Adrenal gland (tissue), 12 donors: Measurements from ENCODE around the gene SKP1. TPM values are rescaled to one million over a fixed set of nuclear protein-coding genes. Genes with fewer than 3 reads are reported as not detected.

Experiments used
- DNase-seq, 7 donors: peaks; one replicate each; pipeline ENCODE4 v3.0.0-alpha.2; 2019 to 2020
- H3K27ac ChIP-seq, 5 donors: fragments of 200-600 bp; sonication (generic) in 4 of 5; 1 replicate in 3 of 5; 2 replicates in 2 of 5; pipeline versions ENCODE4 v1.5.1 to v1.8.0; 2016 to 2020; ENCODE audit warnings: mild to moderate bottlenecking in 1 of 5
- H3K27me3 ChIP-seq: fragments of 200-600 bp; 2 replicates; pipeline ENCODE4 v1.8.0; 2021
- H3K36me3 ChIP-seq, 2 donors: fragments of 200-600 bp; replicated peaks in 1 of 2; 1 replicate in 1 of 2; 2 replicates in 1 of 2; pipeline versions ENCODE4 v1.5.1 to v1.8.0; 2018 to 2022
- H3K4me1 ChIP-seq, 2 donors: fragments of 200-600 bp; replicated peaks in 1 of 2; 1 replicate in 1 of 2; 2 replicates in 1 of 2; pipeline versions ENCODE4 v1.5.1 to v1.8.0; 2018 to 2021
- H3K4me3 ChIP-seq, 4 donors: fragments of 200-600 bp; sonication (generic) in 3 of 4; one replicate each; pipeline ENCODE4 v1.5.1; 2016 to 2018
- H3K9me3 ChIP-seq, 3 donors: fragments of 200-600 bp; sonication (generic) in 1 of 3; replicated peaks in 1 of 3; 1 replicate in 2 of 3; 2 replicates in 1 of 3; pipeline versions ENCODE4 v1.5.1 to v1.8.0; 2016 to 2021
- CTCF ChIP-seq, 6 experiments: fragments of 450-650 bp in 4 of 6; fragments of 200-600 bp in 2 of 6; sonication (generic) in 1 of 6; IDR thresholded peaks; 1 replicate in 5 of 6; 2 replicates in 1 of 6; pipeline versions ENCODE4 v1.5.1 to v1.8.0; 2016 to 2021; ENCODE audit warnings: antibody characterized with exemption in 6 of 6, mild to moderate bottlenecking in 2 of 6, moderate library complexity in 1 of 6
- POLR2A ChIP-seq, 2 donors: fragments of 450-650 bp; IDR thresholded peaks; one replicate each; pipeline ENCODE4 v1.6.1; 2017; ENCODE audit warnings: antibody characterized with exemption in 2 of 2, mild to moderate bottlenecking in 2 of 2, moderate library complexity in 1 of 2
- WGBS, 4 donors: extraction: QIAGEN DNeasy Blood & Tissue Kit in 2 of 4; methylation state at CpG; one replicate each; pipeline versions ENCODE4 v1.1.5 to v1.1.7; 2013 to 2017; 5-methylcytosine and 5-hydroxymethylcytosine counted together
- intact Hi-C, 2 donors: fragments of 100-400 bp; cut with DNase I; formaldehyde crosslinking; loops; one replicate each; pipeline versions ENCODE4 v1.14.1 to v1.15.0; 2022 to 2023
- polyA plus RNA-seq, 3 donors: library from polyadenylated mRNA; stranded (reverse); fragments of 200-250 nt in 2 of 3; fragments of 350-450 nt in 1 of 3; fragmentation: Illumina TruSeq in 1 of 3; extraction: RNeasy Lipid Tissue Mini Kit (QIAGEN cat#74804) in 1 of 3; gene quantifications; one replicate each; pipeline ENCODE4 v1.2.3, GENCODE V29; 2013 to 2014
- total RNA-seq, 9 donors: library from RNA; depleted of rRNA in 4 of 9; stranded (reverse); fragments of >200 nt in 4 of 9; fragments of 120-200 nt in 1 of 9; fragmentation: NEBNext Ultra II Directional in 1 of 9; extraction: Animal tissue kit (Norgen Biotek cat#: 25700) in 1 of 9; gene quantifications; one replicate each; pipeline versions ENCODE4 v1.1.0 to v1.2.4, GENCODE V29; 2013 to 2023
- donor health status: healthy with polysubstance abuse.
- donor health status: Bipolar disorder and iron deficiency.
- donor health status: DM: yes; HTN: yes; CAD: no.
- donor health status: DM: no; HTN: no; CAD: no.
- donor health status: DM: no; HTN: no; CAD: no.
- donor health status: DM: yes; HTN: yes; CAD: no.

SKP1 gene
- total and polyA plus RNA-seq, 12 donors: 121 to 1,485 (median 377) TPM

DNA sequence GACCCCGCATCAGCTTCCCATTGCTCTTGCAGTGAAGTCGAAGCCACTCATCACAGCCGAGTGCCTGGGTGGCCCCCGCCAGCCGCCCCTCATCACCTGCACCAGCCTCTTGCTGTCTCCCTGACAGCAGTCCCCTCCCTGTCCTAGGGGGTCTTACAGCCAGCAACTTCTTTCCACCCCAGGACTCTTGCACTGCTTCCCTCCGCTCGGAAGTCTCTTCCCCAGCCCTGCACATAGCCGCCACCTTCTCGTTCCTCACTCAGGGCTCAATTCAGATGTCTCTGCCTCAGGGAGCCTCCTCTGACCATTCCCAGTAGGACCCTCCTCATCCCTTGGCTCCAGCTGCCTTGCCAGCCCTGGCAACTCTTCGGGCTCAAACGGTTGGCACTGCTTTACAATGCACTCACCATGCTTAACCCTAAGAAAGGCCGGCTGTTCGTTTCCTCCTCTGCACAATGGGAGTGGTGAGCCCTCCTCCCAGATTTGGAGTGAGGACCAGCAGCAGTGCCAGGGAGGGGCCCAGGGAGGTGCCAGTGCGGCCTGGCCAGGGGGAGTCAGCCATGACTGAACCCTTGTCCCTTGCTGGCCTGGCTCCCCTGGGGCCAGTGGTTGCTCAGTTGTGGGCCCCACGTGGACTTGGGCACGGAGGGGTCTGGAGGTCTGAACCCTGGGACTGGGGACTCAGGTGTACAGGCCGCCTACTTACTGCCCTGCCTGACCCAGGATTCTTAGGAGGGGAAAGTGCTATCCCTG, 56.2 kb downstream of the SKP1 start:
- no peak overlapping the region for H3K4me3 ChIP-seq
- H3K4me1 ChIP-seq: peaks cover 0 to 3% of the 10 kb centered on the region in 2 donors
- no peaks in the 10 kb centered on the region for H3K9me3 ChIP-seq
- WGBS, 4 donors: 91 to 95% (median 95%) methylated on average over 14 to 17 of the region's 17 CpGs
- intact Hi-C loops: no loop called here
- no peaks in the 10 kb centered on the region for H3K36me3 ChIP-seq
- DNase-seq: no peak
- TF ChIP-seq CTCF (IDR thresholded peaks at IDR 0.05) (no peak), POLR2A (IDR thresholded peaks at IDR 0.05) (no peak)
- no peaks in the 10 kb centered on the region for H3K27me3 ChIP-seq
- H3K27ac ChIP-seq: no peak overlapping the region

GRCh38 chr5:134119720-134120119, 57.0 kb downstream of the SKP1 start:
- DNase-seq: no peak
- TF ChIP-seq POLR2A (IDR thresholded peaks at IDR 0.05) (no peak), CTCF (IDR thresholded peaks at IDR 0.05) (no peak)
- 68 to 88% (median 84%) methylated on average over 5 to 12 of the region's 12 CpGs for WGBS, 4 donors

GRCh38 chr5:134118212-134118835, 58.4 kb downstream of the SKP1 start:
- H3K4me1 ChIP-seq: peaks cover 6 to 10% of the 10 kb centered on the region in 2 donors
- no peaks in the 10 kb centered on the region for H3K36me3 ChIP-seq
- DNase-seq: no peak
- no peak overlapping the region for H3K4me3 ChIP-seq
- H3K27ac ChIP-seq: no peak overlapping the region
- WGBS, 4 donors: 78 to 83% (median 81%) methylated on average over 4 of the region's 4 CpGs
- no peaks in the 10 kb centered on the region for H3K27me3 ChIP-seq
- H3K9me3 ChIP-seq: no peaks in the 10 kb centered on the region
- TF ChIP-seq CTCF (IDR thresholded peaks at IDR 0.05) (no peak), POLR2A (IDR thresholded peaks at IDR 0.05) (no peak)
- intact Hi-C loops: no loop called here

More at GRCh38 chr5:134119720-134120119, 57.0 kb downstream of the SKP1 start:
- no peaks in the 10 kb centered on the region for H3K9me3 ChIP-seq
- no peak overlapping the region for H3K27ac ChIP-seq
- H3K27me3 ChIP-seq: no peaks in the 10 kb centered on the region
- no peak overlapping the region for H3K4me3 ChIP-seq
- no peaks in the 10 kb centered on the region for H3K4me1 ChIP-seq
- no peaks in the 10 kb centered on the region for H3K36me3 ChIP-seq
- intact Hi-C loops: no loop called here

- no peak for TF ChIP-seq POLR2A (IDR thresholded peaks at IDR 0.05)
- TF ChIP-seq CTCF (IDR thresholded peaks at IDR 0.05): no peak
- intact Hi-C loops: no loop called here
- Histone ChIP-seq H3K36me3 (no peaks in the 10 kb centered on the region), H3K27ac (no peak overlapping the region), H3K27me3 (no peaks in the 10 kb centered on the region), H3K9me3 (no peaks in the 10 kb centered on the region), H3K4me3 (no peak overlapping the region), H3K4me1 (peaks cover 6 to 12% of the 10 kb centered on the region in 2 donors)
- 92 to 97% (median 94%) methylated on average over 11 to 12 of the region's 12 CpGs for WGBS, 4 donors
- no peak for DNase-seq
Observed at GRCh38 chr5:134116789-134117761, 59.7 kb downstream of the SKP1 start.
